Measurements from ENCODE around the gene MCAM. TPM values are rescaled to one million over a fixed set of nuclear protein-coding genes. Genes with fewer than 3 reads are reported as not detected.

MCAM gene
- polyA plus RNA-seq, 3 donors: not detected

GRCh38 chr11:119342023-119342300 lies 25.0 kb upstream of the MCAM start:
- Mint-ChIP-seq H3K4me3 (peak overlapping the region in 1 of 2 donors; percentile 33), H3K36me3 (peaks cover 8 to 16% of the 10 kb centered on the region in 2 donors), H3K27ac (no peak overlapping the region), H3K27me3 (ENCODE audit: low read depth in 3 of 3) (peaks cover 42 to 68% (median 64%) of the 10 kb centered on the region in 3 donors), H3K4me1 (peaks cover 23% of the 10 kb centered on the region), H3K9me3 (peaks cover 0 to 11% (median 7%) of the 10 kb centered on the region in 7 donors)
- H3K27ac ChIP-seq (ENCODE audit: low read depth in 1 of 2, low read length in 2 of 2): no peak overlapping the region
- no peak overlapping the region for H3K4me3 ChIP-seq (replicated peaks in 1 of 3; ENCODE audit: low read depth in 2 of 3, low read length in 3 of 3)
- H3K9me3 ChIP-seq (replicated peaks in 1 of 2; ENCODE audit: control insufficient read depth in 1 of 2, insufficient read depth in 1 of 2, low read length in 2 of 2): peaks cover 0 to 16% of the 10 kb centered on the region in 2 donors
- no peak overlapping the region for H2AFZ ChIP-seq (ENCODE audit: insufficient read depth, low read depth, low read length, poor library complexity, severe bottlenecking)
- H3K4me1 ChIP-seq (ENCODE audit: control insufficient read depth in 1 of 2, insufficient read depth in 2 of 2, low read length in 2 of 2): peaks cover 21 to 29% of the 10 kb centered on the region in 2 donors
- H3K79me2 ChIP-seq (ENCODE audit: insufficient read depth, low read length): peaks cover 2% of the 10 kb centered on the region
- no peak for TF ChIP-seq CTCF (IDR thresholded peaks at IDR 0.05)
- no peak overlapping the region for H3K4me2 ChIP-seq (replicated peaks; ENCODE audit: extremely low read depth, low read length, poor library complexity, severe bottlenecking)
- peaks cover 0 to 3% of the 10 kb centered on the region in 2 donors for H3K36me3 ChIP-seq (replicated peaks in 1 of 2; ENCODE audit: control insufficient read depth in 1 of 2, insufficient read depth in 2 of 2, low read length in 2 of 2)
- H3K9ac ChIP-seq (ENCODE audit: insufficient read depth, low read length, poor library complexity, severe bottlenecking): no peak overlapping the region
- intact Hi-C loops (cut with micrococcal nuclease): no loop called here
- DNase-seq: no peak
- 90% methylated on average over 5 of the region's 7 CpGs for whole genome bisulfite sequencing (ENCODE audit: insufficient coverage)
- H3K27me3 ChIP-seq (ENCODE audit: control insufficient read depth in 2 of 2, insufficient read depth in 2 of 2, low read length in 2 of 2): peaks cover 24 to 51% of the 10 kb centered on the region in 2 donors
- H4K20me1 ChIP-seq (ENCODE audit: insufficient read depth, low read length): peaks cover 12% of the 10 kb centered on the region

- Histone ChIP-seq H3K4me1 (ENCODE audit: control insufficient read depth in 1 of 2, insufficient read depth in 2 of 2, low read length in 2 of 2) (peaks cover 21 to 29% of the 10 kb centered on the region in 2 donors), H3K4me2 (replicated peaks; ENCODE audit: extremely low read depth, low read length, poor library complexity, severe bottlenecking) (no peak overlapping the region), H3K27me3 (ENCODE audit: control insufficient read depth in 2 of 2, insufficient read depth in 2 of 2, low read length in 2 of 2) (peaks cover 24 to 51% of the 10 kb centered on the region in 2 donors), H3K4me3 (replicated peaks in 1 of 3; ENCODE audit: low read depth in 2 of 3, low read length in 3 of 3) (no peak overlapping the region), H3K79me2 (ENCODE audit: insufficient read depth, low read length) (peaks cover 8% of the 10 kb centered on the region), H3K9ac (ENCODE audit: insufficient read depth, low read length, poor library complexity, severe bottlenecking) (no peak overlapping the region), H4K20me1 (ENCODE audit: insufficient read depth, low read length) (peaks cover 12% of the 10 kb centered on the region), H2AFZ (ENCODE audit: insufficient read depth, low read depth, low read length, poor library complexity, severe bottlenecking) (no peak overlapping the region), H3K9me3 (replicated peaks in 1 of 2; ENCODE audit: control insufficient read depth in 1 of 2, insufficient read depth in 1 of 2, low read length in 2 of 2) (peaks cover 0 to 16% of the 10 kb centered on the region in 2 donors), H3K27ac (ENCODE audit: low read depth in 1 of 2, low read length in 2 of 2) (no peak overlapping the region), H3K36me3 (replicated peaks in 1 of 2; ENCODE audit: control insufficient read depth in 1 of 2, insufficient read depth in 2 of 2, low read length in 2 of 2) (peaks cover 0 to 8% of the 10 kb centered on the region in 2 donors)
- peak in 2 of 3 donors; percentile 23 to 37 for DNase-seq
- Mint-ChIP-seq H3K36me3 (peaks cover 13 to 19% of the 10 kb centered on the region in 2 donors), H3K9me3 (peaks cover 0 to 11% (median 7%) of the 10 kb centered on the region in 7 donors), H3K27ac (peak overlapping the region in 1 of 7 donors; percentile 51), H3K4me3 (peak overlapping the region in 1 of 2 donors; percentile 85), H3K27me3 (ENCODE audit: low read depth in 3 of 3) (peaks cover 39 to 63% (median 63%) of the 10 kb centered on the region in 3 donors), H3K4me1 (peaks cover 23% of the 10 kb centered on the region)
- TF ChIP-seq CTCF (IDR thresholded peaks at IDR 0.05): no peak
- intact Hi-C loops (cut with micrococcal nuclease): no loop called here
- 13% methylated on average over 11 of the region's 16 CpGs for WGBS (ENCODE audit: insufficient coverage)
These were observed 24.5 kb upstream of the MCAM start for GRCh38 chr11:119341222-119342022.

All from CD14-positive monocyte (primary cell).